D721Med (cell line): ENCODE measurements around the gene CLIP4.

ENCODE experiments used
- DNase-seq: peaks from one replicate; pipeline ENCODE4 v3.0.0; 2011; ENCODE audit warnings: low spot score; ENCODE audit not compliant: insufficient read length
- FAIRE-seq: peaks from 2 replicates; lab custom pipeline; 2011; peaks lifted over from hg19 to GRCh38; lab: Jason Lieb, UNC
- CTCF ChIP-seq: IDR thresholded peaks from 2 replicates; pipeline ENCODE4 v1.5.1; 2012; ENCODE audit warnings: mild to moderate bottlenecking, control low read depth; ENCODE audit not compliant: insufficient read depth; ENCODE audit errors: missing control alignments

CLIP4 gene

GRCh38 chr2:29139152-29139551, 23.9 kb downstream of the CLIP4 start:
- FAIRE-seq (no peak), DNase-seq (no peak)
- no peak for TF ChIP-seq CTCF

GRCh38 chr2:29139731-29140130, 24.5 kb downstream of the CLIP4 start:
- no peak for FAIRE-seq
- DNase-seq = no peak
- TF ChIP-seq CTCF = no peak

GRCh38 chr2:29143657-29144056, 28.4 kb downstream of the CLIP4 start:
- TF ChIP-seq CTCF = no peak
- DNase-seq (no peak), FAIRE-seq (no peak)

- FAIRE-seq (peak; percentile 16), DNase-seq (no peak)
- no peak for TF ChIP-seq CTCF
Measured at GRCh38 chr2:29146197-29146596, 31.0 kb downstream of the CLIP4 start.

GRCh38 chr2:29147963-29148362, 32.7 kb downstream of the CLIP4 start:
- DNase-seq (no peak), FAIRE-seq (peak; percentile 29)
- no peak for TF ChIP-seq CTCF

GRCh38 chr2:29154610-29155009, 39.4 kb downstream of the CLIP4 start:
- no peak for TF ChIP-seq CTCF
- DNase-seq = no peak
- FAIRE-seq = no peak

- no peak for DNase-seq
- FAIRE-seq = no peak
- no peak for TF ChIP-seq CTCF
Measured at GRCh38 chr2:29155578-29155977, 40.4 kb downstream of the CLIP4 start.
